CD4-positive, alpha-beta T cell treated with Interleukin-6 for 4 hours (primary cell): ENCODE results near the gene SLC4A2.

ENCODE experiments used
- DNase-seq: peaks from one replicate; pipeline ENCODE4 v3.0.0-alpha.2; 2020; ENCODE audit warnings: mixed read lengths

SLC4A2 gene

DNA sequence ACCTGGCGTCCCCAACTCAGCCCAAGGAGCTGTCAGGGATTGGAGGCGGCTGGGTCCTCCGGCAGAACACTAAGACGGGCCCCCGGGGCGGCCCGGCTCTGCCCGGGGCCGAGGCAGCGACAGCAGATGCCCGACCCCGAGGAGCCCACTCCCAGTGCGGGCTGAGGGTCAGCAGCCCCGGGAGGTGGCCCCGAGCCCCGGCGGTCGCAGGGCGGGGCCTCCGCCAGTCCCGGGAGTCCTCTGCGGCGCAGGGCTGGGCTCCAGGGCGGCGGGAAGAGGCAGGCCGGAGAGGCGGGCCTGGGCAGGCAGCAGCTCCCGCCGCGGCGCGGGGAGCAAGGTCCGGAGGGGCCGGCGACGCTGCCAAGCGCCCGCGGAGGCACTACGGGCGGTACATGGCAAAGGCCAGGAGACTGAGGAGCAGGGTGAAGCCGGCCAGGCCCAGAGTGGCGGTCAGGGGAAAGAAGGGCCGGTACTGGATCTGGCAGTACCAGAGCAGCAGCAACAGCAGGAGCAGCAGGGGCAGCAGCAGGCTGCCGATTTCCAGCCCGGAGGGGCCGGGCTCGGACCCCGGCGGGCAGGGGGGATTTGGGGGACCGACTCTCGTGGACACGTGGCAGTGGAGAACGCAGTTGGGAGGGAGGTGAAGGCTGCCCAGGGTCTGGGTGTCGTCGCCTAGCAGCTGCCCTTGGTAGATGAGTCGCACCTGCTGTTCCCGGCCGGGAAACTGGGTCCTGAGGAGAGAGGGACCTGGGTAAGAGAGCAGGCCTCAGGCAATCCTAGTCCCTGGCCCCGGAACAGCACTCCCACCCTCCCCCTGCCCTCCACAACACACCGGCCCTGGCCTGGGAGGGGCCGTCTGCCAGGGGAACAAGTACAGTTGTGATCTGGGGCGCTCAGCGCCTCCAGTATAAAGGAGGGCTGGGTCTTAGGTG lies 22.0 kb downstream of the SLC4A2 start:
- DNase-seq, result no peak

- no peak for DNase-seq
Measured at GRCh38 chr7:151082141-151083070, 23.0 kb downstream of the SLC4A2 start.

DNA sequence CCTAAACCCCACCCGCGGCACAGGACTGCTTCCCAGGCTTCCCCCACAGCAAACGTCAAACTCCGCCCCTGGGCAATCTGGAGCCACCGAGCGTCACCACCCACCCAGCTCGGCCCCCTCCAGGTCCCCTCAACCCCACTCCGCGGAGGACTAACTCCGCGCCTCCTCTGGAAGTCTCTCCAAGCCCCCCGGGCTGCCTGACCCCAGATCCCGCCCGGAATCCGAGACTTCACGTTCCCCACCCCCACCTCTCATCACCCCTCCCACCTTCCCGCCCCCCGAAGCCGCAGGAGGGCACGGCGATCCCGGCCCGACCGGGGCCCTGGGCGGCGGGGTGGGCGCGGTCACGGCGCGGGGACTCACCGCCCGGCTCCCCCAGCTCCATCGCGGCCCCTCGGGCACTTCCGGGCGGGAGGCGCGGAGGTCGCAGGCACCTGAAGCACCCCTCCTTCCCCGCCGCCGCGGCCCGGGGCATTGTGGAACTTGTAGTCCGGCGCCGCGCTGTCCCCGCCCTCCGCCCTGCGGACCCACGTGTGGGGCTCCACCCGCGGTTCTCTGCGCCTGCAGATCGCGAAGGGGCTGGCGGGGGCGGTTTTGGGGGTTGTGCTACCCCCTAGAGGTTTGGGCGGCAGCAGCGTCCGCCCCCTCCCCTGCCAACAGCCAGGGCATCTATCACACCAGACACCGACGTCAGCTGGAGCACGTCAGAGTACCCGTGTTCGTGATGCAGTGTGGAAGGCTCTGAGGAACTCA lies 23.9 kb downstream of the SLC4A2 start, which contains the start of gene TMUB1:
TSS of gene TMUB1 (minus strand) at position 423 of the 753 bp plus-strand sequence. CDS start 930 bp downstream, outside the sequence.
- DNase-seq, result peak; percentile 91

DNA sequence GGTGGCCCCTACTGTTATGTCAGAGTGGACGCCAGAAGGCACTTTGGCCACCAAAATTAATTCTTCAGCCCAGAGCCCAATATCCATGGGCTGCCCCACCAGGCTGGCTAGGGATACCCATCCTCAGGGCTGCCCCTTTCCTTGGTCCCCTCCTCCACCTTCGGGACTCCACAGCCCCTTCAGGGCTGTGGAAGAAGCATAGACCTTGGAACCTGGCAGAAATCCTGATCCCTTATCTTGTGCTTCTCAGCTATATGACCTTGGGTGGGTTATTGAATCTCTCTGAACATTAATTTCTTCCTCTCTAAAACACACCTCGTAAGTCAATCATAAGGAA lies 24.4 kb downstream of the SLC4A2 start:
- DNase-seq, result no peak

DNA sequence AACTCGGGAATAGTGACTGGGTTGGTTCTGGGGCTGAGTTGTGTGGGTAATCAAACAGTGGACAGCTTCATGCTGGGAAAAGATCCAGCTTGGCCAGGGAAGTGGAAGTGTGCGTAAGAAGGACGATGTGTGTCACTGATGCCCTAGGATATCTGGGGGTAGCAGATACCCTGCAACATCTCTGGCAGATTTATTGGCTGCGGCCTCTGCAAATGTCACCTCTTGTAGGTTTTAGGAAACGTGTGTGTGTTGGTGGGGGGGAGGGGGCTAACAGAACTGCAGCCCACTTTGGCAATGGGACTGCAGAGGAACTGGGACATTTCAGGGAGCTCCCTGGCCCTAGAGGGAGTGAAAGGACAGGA lies 25.9 kb downstream of the SLC4A2 start:
- no peak for DNase-seq

DNA sequence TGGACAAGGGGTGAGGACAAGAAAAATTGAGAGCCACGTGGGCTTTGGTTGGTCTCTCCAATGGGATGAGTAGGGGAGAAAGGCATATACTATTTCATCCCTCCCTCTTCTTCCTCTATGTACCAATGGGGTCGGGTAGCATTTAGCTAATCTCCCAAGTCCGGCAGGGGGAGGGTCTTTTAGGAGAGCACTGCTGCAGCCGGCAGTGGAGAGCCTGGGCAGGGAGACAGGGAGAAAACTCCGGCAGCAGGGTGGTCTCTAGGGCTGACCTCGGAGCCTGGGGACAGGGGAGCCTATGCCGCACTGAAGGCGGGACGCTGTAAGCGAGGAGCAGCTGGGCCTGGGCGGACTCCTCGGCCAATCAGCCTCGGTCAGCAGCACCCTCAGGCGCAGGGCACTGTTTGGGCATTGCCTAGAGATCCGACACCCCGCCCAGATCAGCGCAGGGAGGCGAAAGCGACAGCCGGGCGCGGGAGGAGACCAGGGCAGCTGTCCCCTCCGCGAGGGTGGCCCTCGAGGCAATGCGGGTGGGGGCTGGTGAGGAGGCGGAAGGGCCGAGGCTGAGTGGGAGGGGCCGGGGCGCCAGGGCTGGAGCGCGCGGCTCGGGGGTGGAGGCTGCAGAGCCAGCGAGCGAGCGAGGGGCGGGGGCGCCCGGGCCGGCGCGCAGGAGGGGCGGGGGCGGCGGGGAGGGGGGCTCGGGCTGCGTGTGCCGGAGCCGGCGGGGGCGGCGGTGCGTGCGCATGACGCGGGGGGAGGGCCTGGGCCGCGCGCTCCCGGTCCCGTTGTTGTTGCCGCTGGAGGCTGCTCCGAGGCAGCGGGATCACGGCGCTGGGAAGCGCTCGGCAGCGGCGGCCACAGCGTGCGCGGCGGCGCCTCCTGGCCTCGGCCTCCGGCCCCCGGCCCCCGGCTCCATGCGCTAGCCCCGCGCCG lies 26.6 kb downstream of the SLC4A2 start, which contains the start of gene AGAP3:
TSS of gene AGAP3 (plus strand) at position 785 of the 930 bp plus-strand sequence. CDS start 267 bp downstream, outside the sequence.
- peak; percentile 73 for DNase-seq

DNA sequence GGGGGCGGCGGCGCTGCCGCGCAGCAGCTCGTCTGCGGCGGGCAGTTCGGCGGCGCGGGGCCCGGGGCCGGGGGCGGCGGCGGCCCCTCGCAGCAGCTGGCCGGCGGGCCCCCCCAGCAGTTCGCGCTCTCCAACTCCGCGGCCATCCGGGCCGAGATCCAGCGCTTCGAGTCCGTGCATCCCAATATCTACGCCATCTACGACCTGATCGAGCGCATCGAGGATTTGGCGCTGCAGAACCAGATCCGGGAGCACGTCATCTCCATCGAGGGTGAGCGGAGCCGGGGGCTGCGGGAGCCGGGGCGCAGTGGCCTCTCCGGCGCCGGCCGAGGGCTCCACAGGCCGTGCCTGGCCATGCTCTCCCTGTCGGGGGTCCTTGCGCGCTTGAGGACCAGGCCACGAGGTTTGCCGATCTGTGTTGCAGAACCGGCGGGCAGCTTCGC lies 27.4 kb downstream of the SLC4A2 start:
- DNase-seq, result peak; percentile 44

- peak; percentile 48 for DNase-seq
Measured at GRCh38 chr7:151087245-151088018, 28.0 kb downstream of the SLC4A2 start.

DNA sequence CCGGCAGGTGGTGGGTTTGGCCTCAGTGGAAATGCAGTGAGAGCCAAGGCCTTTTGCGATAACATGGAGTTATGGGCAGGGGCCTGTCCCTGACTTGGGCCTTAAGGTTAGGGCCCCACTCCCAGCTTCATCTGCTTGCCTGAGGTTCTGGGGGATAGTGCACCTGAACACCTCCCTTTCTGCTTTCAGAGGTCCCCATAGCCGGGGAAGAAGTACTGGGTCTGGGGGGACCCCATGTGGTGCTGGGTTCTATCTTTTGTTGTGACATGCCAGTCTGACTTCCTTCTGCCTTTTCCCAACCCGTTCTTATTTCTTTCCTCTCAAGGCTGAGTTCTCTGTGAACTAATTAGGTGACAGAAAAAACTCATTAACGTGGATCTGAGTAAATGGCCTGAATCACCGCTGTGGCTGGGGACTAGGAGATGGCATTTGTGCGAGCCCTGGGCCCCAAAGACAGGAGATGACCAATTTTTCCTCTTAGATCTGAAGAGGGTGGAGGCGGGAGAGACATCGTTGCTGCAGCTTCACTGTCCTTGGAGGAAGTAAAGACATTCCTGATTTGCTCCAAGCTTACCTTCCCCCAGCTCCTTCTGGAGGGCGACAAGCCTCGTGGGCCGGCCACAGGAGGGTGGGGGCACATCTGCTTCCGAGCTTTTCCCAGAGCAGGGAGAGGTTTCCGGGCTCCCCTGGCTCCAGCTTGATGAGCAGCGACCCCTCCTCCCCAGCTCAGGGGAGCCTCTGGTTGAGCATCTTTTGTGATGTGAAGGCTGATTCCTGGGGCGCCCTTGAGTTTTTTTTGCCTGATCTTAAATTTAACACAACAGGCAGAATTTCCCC lies 28.8 kb downstream of the SLC4A2 start:
- no peak for DNase-seq

DNA sequence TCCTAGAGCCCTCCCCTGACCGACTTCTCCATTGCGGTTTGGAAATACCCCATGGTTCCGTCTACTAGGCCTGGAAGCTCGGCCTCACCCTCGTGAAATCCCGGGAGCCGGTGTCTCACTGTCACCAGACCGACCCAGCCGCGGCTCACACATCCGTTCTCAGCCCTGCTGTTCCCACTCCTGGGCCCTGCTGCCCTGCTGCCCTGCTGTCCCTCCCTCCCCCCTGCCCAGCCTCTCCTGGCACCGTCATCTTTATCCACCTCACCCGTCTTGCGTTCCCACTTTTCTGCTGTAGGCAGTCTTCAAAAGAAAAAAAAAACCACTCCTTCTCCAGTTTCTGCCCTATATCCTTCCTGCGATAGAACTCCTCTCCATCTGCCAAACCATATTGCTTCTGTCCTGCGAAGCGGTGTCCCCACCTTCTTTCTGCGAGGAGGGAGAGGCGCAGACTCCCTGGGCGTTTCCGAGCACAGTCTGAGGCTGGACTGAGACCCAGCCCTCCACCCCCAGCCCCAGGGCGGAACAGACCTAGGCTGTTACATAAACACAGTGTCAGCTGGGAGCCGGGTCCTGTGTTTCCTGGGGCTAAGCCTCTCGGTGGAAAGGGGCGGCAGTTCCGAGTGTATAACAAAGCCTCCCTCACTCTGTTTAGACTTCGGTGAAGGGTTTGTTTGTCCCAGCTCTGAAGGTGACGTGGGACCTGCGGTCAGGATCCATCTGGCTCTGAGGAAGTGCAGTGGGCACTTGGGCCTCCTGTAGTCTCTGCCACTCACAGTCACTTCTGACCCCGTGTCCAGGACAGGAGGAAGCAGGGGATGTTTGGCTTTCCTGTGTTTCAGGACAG lies 29.7 kb downstream of the SLC4A2 start:
- DNase-seq, result no peak

- no peak for DNase-seq
Measured at GRCh38 chr7:151089893-151090730, 30.7 kb downstream of the SLC4A2 start.

DNA sequence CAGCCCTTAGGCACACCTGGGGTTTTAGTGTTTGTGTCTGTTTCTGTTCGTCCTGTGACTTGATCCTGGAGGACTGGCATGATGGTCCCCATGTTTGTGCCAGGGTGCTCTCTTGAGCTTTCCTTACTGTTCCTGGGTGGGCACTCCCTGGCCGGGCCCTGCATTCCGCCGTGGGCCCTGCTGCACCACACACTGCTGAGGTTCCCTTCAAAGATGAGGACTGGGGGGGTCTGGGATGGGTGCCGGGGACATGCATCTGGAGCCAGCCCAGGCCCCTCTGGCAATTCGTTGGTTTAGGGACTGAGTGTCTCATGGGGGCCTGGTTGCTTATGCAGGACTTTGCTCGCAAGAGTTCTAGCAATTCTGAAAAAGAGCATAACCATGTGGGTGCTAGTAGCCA lies 31.6 kb downstream of the SLC4A2 start:
- no peak for DNase-seq

- DNase-seq, result no peak
Measured at GRCh38 chr7:151091431-151091830, 32.0 kb downstream of the SLC4A2 start.

- DNase-seq, result no peak
Measured at GRCh38 chr7:151091988-151092387, 32.6 kb downstream of the SLC4A2 start.

GRCh38 chr7:151093748-151094147 lies 34.4 kb downstream of the SLC4A2 start:
- no peak for DNase-seq

DNA sequence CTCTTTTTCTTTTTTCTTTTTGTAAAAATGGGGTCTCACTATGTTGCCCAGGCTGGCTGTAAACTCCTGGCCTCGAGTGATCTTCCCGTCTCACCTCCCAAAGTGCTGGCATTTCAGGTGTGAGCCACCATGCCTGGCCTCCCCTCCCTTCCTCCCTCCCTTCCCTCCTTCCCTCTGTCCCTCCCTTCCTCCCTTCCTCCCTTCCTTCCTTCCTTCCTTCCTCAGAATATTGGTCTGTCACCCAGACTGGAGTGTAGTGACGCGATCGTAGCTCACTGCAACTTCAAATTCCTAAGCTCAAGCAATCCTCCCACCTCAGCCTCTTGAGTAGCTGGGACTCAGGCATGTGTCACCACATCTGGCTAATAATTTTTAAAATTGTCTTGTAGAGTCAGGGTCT lies 35.3 kb downstream of the SLC4A2 start:
- no peak for DNase-seq

DNA sequence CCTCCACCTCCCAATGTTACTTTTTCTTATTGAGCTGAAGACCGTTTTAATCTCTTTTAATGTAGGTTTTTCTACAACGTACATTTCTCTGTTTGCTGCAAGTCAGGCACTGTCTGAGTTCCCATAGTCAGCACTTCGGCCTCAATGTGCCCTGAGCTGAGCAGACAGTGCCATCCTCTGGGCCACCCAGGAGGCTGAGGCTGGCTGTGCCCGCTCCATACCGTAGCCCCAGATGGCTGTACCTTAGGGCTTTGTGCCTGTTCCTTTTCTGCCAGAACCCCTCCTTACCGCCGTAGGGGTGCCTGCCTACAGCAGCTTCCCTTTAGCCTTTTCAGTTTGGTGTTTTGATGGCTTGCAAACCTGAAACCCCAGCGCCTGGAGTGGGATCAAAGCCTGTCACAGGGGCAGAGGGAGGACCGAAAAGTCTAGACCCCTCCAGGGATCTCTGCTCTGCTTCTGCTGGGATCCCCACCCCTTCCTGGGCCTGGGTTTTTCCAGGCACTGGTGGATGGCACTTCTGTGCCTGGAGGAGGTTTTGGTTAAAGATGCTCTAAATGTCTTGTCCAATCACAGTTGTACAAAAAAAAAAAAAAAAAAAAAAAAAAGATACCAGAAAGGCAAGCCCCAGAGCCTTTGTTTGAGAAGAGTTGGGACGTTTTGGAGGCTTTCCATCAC lies 35.9 kb downstream of the SLC4A2 start:
- DNase-seq, result no peak
